HepG2 (cell line): ENCODE data around the gene STKLD1. TPM values are rescaled to one million over a fixed set of nuclear protein-coding genes. Genes with fewer than 3 reads are reported as not detected.
A peak's percentile ranks its signal among the peaks of the same experiment; 100 is the strongest.

Experiments
- BRCA1 ChIP-seq: sonication (generic); formaldehyde crosslinking; IDR thresholded peaks from 2 replicates; pipeline ENCODE4 v1.4.0; 2020; ENCODE audit warnings: missing genetic modification reagents
- GLI4 ChIP-seq: sonication (generic); formaldehyde crosslinking; IDR thresholded peaks from 2 replicates; pipeline ENCODE4 v1.5.1; 2020; ENCODE audit warnings: missing genetic modification reagents, mild to moderate bottlenecking, moderate library complexity, borderline replicate concordance
- NFYB ChIP-seq: sonication (generic); formaldehyde crosslinking; IDR thresholded peaks from 2 replicates; pipeline ENCODE4 v1.4.0; 2020; ENCODE audit warnings: missing genetic modification reagents
- SIX1 ChIP-seq: sonication (generic); formaldehyde crosslinking; IDR thresholded peaks from 2 replicates; pipeline ENCODE4 v1.4.0; 2020; ENCODE audit warnings: missing genetic modification reagents, borderline replicate concordance
- SOX13 ChIP-seq, 3 experiments: fragments of 450-650 bp in 1 of 3; sonication (generic) in 1 of 3; formaldehyde crosslinking in 1 of 3; IDR thresholded peaks in 2 of 3; conservative IDR thresholded peaks in 1 of 3; 2 replicates each; pipeline versions ENCODE4 v1.5.0 to v1.6.1; 2016 to 2020; ENCODE audit warnings: antibody characterized with exemption in 1 of 3, mild to moderate bottlenecking in 1 of 3, missing compliant biosample characterization in 1 of 3, missing genetic modification reagents in 1 of 3, moderate library complexity in 1 of 3
- TBX2 ChIP-seq: sonication (generic); formaldehyde crosslinking; IDR thresholded peaks from 2 replicates; pipeline ENCODE4 v1.5.0; 2020; ENCODE audit warnings: missing genetic modification reagents, mild to moderate bottlenecking, borderline replicate concordance
- YY1 ChIP-seq: IDR thresholded peaks from 2 replicates; pipeline ENCODE4 v1.6.1; 2011; ENCODE audit warnings: low read length, low read depth, moderate library complexity, mild to moderate bottlenecking; ENCODE audit not compliant: insufficient read depth, insufficient replicate concordance
- ZNF558 ChIP-seq: sonication (generic); formaldehyde crosslinking; IDR thresholded peaks from 2 replicates; pipeline ENCODE4 v1.9.0; 2022; ENCODE audit warnings: mild to moderate bottlenecking, missing genetic modification reagents, borderline replicate concordance
- ZNF615 ChIP-seq: sonication (generic); formaldehyde crosslinking; IDR thresholded peaks from 2 replicates; pipeline ENCODE4 v1.5.0; 2020; ENCODE audit warnings: mild to moderate bottlenecking, missing genetic modification reagents, borderline replicate concordance
- polyA plus RNA-seq, 8 experiments: library from polyadenylated mRNA; depleted of rRNA in 3 of 8; stranded (reverse) in 7 of 8; unstranded in 1 of 8; fragments of >200 nt; fragmentation: Illumina TruSeq in 4 of 8; extraction: Trizol in 4 of 8; gene quantifications; 2 replicates each; pipeline versions ENCODE4 v1.2.1 to v1.2.3, GENCODE V29; 2011 to 2016; ENCODE audit warnings: low read depth in 4 of 8, missing spikeins in 1 of 8, mixed read lengths in 1 of 8; ENCODE audit not compliant: insufficient read depth in 1 of 8
- total RNA-seq, 5 experiments: library from RNA; depleted of rRNA; stranded (reverse); fragments of >200 nt; fragmentation: Illumina TruSeq; extraction: Trizol; gene quantifications; 2 replicates each; pipeline ENCODE4 v1.2.3, GENCODE V29; 2016; ENCODE audit warnings: low read depth in 1 of 5
- TF ChIP-seq, protein P1 (sequence below): sonication (generic); formaldehyde crosslinking; IDR thresholded peaks from 2 replicates; pipeline ENCODE4 v1.4.0; 2020; ENCODE audit warnings: missing genetic modification reagents
- TF ChIP-seq, protein P2 (sequence below): sonication (generic); formaldehyde crosslinking; IDR thresholded peaks from 2 replicates; pipeline ENCODE4 v1.8.1; 2023; ENCODE audit warnings: mild to moderate bottlenecking, missing genetic modification reagents
- TF ChIP-seq, protein P3 (sequence below): IDR thresholded peaks from 2 replicates; pipeline ENCODE4 v1.6.1; 2018; ENCODE audit warnings: missing genetic modification reagents, mild to moderate bottlenecking, missing compliant biosample characterization
- TF ChIP-seq, protein P4 (sequence below): sonication (generic); formaldehyde crosslinking; conservative IDR thresholded peaks from 2 replicates; pipeline ENCODE4 v1.4.0; 2020; ENCODE audit warnings: missing genetic modification reagents
- TF ChIP-seq, protein P5 (sequence below): sonication (generic); formaldehyde crosslinking; IDR thresholded peaks from 2 replicates; pipeline ENCODE4 v1.4.0; 2020; ENCODE audit warnings: missing genetic modification reagents

STKLD1 gene
- total and polyA plus RNA-seq, 2 of the 13 experiments (the other 11 are each of a cell fraction or from before 2014, with no cell fraction given) = 1.5 to 2.2 TPM

DNA sequence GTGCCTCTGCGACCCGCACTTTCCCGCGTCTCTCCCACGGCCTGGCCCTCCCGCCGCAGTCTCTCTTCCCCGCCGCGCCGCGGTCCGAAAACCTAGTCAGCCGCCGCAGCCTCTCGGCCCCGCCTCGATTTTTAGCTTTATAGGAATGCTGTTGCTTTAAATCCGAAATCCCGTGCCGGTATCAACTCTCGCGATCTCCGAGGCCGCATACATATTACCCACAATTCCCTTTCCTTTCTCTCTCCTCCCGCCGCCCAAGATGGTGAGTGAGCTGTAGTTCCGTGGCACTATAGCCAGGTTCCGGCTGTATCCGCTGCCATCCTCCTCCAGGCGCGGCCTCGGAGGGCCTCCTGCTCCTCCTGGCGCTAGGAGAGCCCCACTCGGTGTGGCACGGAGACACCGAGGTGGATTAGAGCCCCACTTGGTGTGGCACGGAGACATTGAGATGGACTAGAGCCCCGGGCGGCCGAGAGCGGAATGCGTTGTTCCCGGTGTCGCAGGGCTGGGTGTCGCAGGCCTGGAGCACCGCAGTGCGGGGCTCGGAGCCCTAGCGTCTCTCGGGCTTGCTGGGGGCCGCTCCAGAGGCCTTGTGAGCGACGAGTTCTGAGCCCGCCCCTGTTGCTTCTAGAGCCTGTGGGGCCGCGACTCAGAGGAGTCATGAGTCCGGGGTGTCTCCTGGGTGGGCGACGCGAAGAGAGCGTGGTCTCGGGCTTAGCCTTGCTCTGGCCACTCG is 28.0 kb upstream of the STKLD1 start, which contains the start of the genes MED22 and RPL7A (continued):
- TF ChIP-seq GLI4 = peak; percentile 88; the same call in 1 of the 2 replicates
- TF ChIP-seq ZNF615 (CRISPR knock-in tag) = 0 out of 2 replicates have a peak, but pooled peaks have one; percentile 58
- TF ChIP-seq, protein P1, sequence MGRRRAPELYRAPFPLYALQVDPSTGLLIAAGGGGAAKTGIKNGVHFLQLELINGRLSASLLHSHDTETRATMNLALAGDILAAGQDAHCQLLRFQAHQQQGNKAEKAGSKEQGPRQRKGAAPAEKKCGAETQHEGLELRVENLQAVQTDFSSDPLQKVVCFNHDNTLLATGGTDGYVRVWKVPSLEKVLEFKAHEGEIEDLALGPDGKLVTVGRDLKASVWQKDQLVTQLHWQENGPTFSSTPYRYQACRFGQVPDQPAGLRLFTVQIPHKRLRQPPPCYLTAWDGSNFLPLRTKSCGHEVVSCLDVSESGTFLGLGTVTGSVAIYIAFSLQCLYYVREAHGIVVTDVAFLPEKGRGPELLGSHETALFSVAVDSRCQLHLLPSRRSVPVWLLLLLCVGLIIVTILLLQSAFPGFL = no peak
- TF ChIP-seq, protein P2, sequence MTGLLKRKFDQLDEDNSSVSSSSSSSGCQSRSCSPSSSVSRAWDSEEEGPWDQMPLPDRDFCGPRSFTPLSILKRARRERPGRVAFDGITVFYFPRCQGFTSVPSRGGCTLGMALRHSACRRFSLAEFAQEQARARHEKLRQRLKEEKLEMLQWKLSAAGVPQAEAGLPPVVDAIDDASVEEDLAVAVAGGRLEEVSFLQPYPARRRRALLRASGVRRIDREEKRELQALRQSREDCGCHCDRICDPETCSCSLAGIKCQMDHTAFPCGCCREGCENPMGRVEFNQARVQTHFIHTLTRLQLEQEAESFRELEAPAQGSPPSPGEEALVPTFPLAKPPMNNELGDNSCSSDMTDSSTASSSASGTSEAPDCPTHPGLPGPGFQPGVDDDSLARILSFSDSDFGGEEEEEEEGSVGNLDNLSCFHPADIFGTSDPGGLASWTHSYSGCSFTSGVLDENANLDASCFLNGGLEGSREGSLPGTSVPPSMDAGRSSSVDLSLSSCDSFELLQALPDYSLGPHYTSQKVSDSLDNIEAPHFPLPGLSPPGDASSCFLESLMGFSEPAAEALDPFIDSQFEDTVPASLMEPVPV (CRISPR knock-in tag) = peak; percentile 20; the same call in 1 of the 2 replicates
- peak; percentile 91 for TF ChIP-seq YY1
- TF ChIP-seq, protein P3, sequence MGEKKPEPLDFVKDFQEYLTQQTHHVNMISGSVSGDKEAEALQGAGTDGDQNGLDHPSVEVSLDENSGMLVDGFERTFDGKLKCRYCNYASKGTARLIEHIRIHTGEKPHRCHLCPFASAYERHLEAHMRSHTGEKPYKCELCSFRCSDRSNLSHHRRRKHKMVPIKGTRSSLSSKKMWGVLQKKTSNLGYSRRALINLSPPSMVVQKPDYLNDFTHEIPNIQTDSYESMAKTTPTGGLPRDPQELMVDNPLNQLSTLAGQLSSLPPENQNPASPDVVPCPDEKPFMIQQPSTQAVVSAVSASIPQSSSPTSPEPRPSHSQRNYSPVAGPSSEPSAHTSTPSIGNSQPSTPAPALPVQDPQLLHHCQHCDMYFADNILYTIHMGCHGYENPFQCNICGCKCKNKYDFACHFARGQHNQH (CRISPR knock-in tag) = peak; percentile 65; the same call in 1 of the 2 replicates
- TF ChIP-seq NFYB = no peak
- no peak for TF ChIP-seq BRCA1 (CRISPR knock-in tag)
- TF ChIP-seq TBX2 (CRISPR knock-in tag) = peak; percentile 77; the same call in 1 of the 2 replicates
- TF ChIP-seq, protein P4, sequence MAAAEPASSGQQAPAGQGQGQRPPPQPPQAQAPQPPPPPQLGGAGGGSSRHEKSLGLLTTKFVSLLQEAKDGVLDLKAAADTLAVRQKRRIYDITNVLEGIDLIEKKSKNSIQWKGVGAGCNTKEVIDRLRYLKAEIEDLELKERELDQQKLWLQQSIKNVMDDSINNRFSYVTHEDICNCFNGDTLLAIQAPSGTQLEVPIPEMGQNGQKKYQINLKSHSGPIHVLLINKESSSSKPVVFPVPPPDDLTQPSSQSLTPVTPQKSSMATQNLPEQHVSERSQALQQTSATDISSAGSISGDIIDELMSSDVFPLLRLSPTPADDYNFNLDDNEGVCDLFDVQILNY (CRISPR knock-in tag) = no peak; the same call in 1 of the 2 replicates
- TF ChIP-seq, protein P5, sequence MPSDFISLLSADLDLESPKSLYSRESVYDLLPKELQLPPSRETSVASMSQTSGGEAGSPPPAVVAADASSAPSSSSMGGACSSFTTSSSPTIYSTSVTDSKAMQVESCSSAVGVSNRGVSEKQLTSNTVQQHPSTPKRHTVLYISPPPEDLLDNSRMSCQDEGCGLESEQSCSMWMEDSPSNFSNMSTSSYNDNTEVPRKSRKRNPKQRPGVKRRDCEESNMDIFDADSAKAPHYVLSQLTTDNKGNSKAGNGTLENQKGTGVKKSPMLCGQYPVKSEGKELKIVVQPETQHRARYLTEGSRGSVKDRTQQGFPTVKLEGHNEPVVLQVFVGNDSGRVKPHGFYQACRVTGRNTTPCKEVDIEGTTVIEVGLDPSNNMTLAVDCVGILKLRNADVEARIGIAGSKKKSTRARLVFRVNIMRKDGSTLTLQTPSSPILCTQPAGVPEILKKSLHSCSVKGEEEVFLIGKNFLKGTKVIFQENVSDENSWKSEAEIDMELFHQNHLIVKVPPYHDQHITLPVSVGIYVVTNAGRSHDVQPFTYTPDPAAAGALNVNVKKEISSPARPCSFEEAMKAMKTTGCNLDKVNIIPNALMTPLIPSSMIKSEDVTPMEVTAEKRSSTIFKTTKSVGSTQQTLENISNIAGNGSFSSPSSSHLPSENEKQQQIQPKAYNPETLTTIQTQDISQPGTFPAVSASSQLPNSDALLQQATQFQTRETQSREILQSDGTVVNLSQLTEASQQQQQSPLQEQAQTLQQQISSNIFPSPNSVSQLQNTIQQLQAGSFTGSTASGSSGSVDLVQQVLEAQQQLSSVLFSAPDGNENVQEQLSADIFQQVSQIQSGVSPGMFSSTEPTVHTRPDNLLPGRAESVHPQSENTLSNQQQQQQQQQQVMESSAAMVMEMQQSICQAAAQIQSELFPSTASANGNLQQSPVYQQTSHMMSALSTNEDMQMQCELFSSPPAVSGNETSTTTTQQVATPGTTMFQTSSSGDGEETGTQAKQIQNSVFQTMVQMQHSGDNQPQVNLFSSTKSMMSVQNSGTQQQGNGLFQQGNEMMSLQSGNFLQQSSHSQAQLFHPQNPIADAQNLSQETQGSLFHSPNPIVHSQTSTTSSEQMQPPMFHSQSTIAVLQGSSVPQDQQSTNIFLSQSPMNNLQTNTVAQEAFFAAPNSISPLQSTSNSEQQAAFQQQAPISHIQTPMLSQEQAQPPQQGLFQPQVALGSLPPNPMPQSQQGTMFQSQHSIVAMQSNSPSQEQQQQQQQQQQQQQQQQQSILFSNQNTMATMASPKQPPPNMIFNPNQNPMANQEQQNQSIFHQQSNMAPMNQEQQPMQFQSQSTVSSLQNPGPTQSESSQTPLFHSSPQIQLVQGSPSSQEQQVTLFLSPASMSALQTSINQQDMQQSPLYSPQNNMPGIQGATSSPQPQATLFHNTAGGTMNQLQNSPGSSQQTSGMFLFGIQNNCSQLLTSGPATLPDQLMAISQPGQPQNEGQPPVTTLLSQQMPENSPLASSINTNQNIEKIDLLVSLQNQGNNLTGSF (CRISPR knock-in tag) = no peak
- TF ChIP-seq SOX13 (IDR thresholded peaks at IDR 0.05) = peak; percentile 26; the same call in 1 of the 2 replicates
- TF ChIP-seq SOX13 (CRISPR knock-in tag; conservative IDR thresholded peaks at IDR 0.05 in 1 of 2, IDR thresholded peaks at IDR 0.05 in 1 of 2) = 0 out of 4 replicates have a peak, but pooled peaks of 1 of the 2 experiments have one; percentile 93
- TF ChIP-seq ZNF558 (CRISPR knock-in tag) = no peak; the same call in 1 of the 2 replicates
- no peak; the same call in 1 of the 2 replicates for TF ChIP-seq SIX1
